Measurements from ENCODE around the gene AAR2.

DNA sequence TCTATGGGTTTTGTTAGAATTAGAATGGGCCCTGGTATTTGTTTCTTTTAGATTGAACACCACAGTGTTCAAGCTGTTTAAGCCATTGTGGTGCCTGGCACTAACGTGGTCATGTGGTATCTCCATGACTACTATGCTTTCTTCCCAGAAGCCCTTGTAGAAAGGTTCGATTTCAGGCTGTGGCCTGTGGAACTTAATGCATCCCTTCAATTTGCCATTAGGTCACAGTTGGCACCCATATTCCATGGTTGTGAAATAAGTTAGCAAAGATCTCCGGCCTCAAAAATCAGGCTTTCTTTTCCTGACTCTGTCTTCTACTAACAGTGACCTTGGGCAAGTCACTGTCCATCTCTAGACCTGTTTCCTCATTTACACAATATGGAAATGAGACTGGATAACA is 31.3 kb upstream of the AAR2 start:
- TF ChIP-seq, protein P1, sequence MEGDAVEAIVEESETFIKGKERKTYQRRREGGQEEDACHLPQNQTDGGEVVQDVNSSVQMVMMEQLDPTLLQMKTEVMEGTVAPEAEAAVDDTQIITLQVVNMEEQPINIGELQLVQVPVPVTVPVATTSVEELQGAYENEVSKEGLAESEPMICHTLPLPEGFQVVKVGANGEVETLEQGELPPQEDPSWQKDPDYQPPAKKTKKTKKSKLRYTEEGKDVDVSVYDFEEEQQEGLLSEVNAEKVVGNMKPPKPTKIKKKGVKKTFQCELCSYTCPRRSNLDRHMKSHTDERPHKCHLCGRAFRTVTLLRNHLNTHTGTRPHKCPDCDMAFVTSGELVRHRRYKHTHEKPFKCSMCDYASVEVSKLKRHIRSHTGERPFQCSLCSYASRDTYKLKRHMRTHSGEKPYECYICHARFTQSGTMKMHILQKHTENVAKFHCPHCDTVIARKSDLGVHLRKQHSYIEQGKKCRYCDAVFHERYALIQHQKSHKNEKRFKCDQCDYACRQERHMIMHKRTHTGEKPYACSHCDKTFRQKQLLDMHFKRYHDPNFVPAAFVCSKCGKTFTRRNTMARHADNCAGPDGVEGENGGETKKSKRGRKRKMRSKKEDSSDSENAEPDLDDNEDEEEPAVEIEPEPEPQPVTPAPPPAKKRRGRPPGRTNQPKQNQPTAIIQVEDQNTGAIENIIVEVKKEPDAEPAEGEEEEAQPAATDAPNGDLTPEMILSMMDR (IDR thresholded peaks at IDR 0.05; ENCODE audit: insufficient read depth, low read length) = no peak
- TF ChIP-seq, protein P2, sequence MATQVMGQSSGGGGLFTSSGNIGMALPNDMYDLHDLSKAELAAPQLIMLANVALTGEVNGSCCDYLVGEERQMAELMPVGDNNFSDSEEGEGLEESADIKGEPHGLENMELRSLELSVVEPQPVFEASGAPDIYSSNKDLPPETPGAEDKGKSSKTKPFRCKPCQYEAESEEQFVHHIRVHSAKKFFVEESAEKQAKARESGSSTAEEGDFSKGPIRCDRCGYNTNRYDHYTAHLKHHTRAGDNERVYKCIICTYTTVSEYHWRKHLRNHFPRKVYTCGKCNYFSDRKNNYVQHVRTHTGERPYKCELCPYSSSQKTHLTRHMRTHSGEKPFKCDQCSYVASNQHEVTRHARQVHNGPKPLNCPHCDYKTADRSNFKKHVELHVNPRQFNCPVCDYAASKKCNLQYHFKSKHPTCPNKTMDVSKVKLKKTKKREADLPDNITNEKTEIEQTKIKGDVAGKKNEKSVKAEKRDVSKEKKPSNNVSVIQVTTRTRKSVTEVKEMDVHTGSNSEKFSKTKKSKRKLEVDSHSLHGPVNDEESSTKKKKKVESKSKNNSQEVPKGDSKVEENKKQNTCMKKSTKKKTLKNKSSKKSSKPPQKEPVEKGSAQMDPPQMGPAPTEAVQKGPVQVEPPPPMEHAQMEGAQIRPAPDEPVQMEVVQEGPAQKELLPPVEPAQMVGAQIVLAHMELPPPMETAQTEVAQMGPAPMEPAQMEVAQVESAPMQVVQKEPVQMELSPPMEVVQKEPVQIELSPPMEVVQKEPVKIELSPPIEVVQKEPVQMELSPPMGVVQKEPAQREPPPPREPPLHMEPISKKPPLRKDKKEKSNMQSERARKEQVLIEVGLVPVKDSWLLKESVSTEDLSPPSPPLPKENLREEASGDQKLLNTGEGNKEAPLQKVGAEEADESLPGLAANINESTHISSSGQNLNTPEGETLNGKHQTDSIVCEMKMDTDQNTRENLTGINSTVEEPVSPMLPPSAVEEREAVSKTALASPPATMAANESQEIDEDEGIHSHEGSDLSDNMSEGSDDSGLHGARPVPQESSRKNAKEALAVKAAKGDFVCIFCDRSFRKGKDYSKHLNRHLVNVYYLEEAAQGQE (IDR thresholded peaks at IDR 0.05; ENCODE audit: insufficient replicate concordance, low read depth) = no peak
- TF ChIP-seq GABPA (IDR thresholded peaks at IDR 0.05; ENCODE audit: low read depth) (no peak), SPI1 (IDR thresholded peaks at IDR 0.05; ENCODE audit: borderline replicate concordance, low read depth) (no peak)
